Fibroblast of villous mesenchyme (primary cell): ENCODE results near the gene ZFAND3. TPM values are rescaled to one million over a fixed set of nuclear protein-coding genes. Genes with fewer than 3 reads are reported as not detected.

Experiments used
- DNase-seq: peaks from one replicate; pipeline ENCODE4 v3.0.0-alpha.2; 2010; ENCODE audit warnings: low read depth
- H3K4me3 ChIP-seq: 2 replicates; pipeline ENCODE4 v1.5.1; 2011; ENCODE audit warnings: low read depth, mild to moderate bottlenecking, low read length
- total RNA-seq: library from RNA; depleted of rRNA; stranded (reverse); fragments of >200 nt; gene quantifications from 2 replicates; pipeline ENCODE4 v1.2.3, GENCODE V29; 2012
- TF ChIP-seq, protein P1 (sequence below): IDR thresholded peaks from 2 replicates; pipeline ENCODE4 v1.5.1; 2012; ENCODE audit warnings: low read depth, mild to moderate bottlenecking, low read length; ENCODE audit not compliant: insufficient read depth

Gene ZFAND3
- total RNA-seq, 1 donor: 20.3 TPM

DNA sequence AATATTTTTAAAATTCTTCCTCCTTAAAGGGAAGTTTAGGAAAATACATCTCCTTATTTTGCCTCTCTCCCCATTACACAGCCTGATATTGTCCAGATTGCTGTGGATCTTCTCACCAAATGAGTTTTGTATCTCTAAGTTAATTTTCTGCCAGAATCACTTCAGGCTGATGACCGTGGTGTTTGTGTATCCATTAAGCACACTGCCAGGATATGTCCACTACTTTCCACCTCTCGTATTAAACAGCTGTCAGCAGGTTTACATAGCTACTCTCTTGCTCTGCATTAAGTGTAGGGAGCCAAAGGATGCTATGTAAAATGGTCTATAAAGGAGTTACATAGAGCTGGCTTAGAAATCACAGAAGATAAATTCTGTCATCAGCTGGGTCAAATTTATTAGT is 201.1 kb downstream of the ZFAND3 start:
- TF ChIP-seq, protein P1, sequence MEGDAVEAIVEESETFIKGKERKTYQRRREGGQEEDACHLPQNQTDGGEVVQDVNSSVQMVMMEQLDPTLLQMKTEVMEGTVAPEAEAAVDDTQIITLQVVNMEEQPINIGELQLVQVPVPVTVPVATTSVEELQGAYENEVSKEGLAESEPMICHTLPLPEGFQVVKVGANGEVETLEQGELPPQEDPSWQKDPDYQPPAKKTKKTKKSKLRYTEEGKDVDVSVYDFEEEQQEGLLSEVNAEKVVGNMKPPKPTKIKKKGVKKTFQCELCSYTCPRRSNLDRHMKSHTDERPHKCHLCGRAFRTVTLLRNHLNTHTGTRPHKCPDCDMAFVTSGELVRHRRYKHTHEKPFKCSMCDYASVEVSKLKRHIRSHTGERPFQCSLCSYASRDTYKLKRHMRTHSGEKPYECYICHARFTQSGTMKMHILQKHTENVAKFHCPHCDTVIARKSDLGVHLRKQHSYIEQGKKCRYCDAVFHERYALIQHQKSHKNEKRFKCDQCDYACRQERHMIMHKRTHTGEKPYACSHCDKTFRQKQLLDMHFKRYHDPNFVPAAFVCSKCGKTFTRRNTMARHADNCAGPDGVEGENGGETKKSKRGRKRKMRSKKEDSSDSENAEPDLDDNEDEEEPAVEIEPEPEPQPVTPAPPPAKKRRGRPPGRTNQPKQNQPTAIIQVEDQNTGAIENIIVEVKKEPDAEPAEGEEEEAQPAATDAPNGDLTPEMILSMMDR: no peak
- no peak overlapping the region for H3K4me3 ChIP-seq
- no peak for DNase-seq

DNA sequence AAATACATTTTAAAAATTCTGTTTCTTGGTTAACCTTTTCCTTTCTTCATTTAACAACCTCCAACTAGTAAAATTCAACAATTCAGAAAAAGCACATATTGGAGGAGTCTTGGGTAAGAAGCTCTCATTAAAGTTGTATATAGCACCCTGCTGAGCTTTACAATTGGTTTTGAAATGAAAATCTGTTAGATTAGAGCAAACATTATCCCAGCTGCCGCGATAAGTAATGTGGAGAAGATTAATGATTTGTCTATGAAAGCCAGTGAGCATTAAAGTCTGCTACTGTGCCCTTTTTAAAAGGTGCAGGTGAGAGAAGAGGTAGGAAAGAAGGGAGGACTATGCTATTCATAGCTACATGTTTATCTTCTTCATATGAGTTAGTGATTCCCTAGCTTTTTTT is 201.5 kb downstream of the ZFAND3 start:
- TF ChIP-seq, protein P1: no peak
- no peak for DNase-seq
- H3K4me3 ChIP-seq: no peak overlapping the region

DNA sequence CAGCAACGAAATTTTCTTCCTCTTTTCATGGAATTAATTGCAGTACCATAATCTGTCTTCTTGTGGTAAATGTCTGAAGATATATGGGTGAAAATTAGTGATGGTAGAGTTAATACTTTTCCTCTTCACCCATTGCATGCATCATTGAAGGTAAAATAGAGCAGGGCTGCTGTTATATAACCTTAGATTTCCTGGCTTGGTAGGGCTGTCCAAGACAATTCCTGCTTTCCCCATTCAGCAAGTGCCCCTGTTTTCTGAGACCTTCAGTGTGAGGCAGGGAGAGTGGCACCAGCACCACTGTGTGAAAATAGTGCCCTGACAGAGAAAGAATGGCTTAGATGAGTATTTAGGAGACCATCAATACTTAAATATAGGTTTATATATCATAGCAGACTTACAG is 202.0 kb downstream of the ZFAND3 start:
- TF ChIP-seq, protein P1: no peak
- H3K4me3 ChIP-seq: no peak overlapping the region
- DNase-seq: no peak

DNA sequence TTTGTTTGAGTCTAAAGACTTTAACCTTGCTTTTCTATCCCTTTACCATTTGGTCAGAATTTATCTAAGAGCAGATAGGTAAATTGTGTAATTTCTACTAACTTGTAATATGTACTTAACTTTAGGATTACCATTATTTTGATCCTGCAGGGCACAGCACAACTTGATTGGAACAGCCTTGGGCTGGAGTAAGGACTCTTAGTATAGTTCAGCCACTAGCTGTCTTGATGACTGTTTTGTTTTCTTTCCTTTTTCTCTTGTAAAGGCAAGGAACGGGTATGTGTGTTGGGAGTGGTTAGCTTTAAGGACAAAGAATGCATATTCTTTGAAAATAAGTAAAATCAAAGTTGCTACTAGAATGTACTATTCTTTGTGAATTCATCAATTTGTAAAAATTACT is 203.2 kb downstream of the ZFAND3 start:
- H3K4me3 ChIP-seq: no peak overlapping the region
- TF ChIP-seq, protein P1: no peak
- no peak for DNase-seq

DNA sequence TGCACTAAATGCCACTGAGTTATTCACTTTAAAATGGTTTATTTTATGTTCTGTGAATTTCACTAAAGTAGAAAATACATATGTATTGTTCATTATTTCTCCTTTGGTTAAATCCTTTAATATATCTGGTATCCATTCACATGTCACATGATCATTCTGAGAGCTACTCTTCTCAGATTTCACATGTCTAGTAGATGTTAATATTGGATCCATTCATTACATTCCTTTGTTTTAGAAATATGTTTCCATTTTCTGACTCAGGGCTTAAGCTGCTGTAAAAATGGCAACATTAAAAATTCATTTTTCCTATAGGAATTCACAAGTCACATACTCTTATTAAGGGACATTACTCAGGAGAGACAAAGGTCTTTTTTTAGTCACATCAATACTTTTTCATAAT is 205.4 kb downstream of the ZFAND3 start:
- TF ChIP-seq, protein P1: no peak
- DNase-seq: no peak
- no peak overlapping the region for H3K4me3 ChIP-seq

DNA sequence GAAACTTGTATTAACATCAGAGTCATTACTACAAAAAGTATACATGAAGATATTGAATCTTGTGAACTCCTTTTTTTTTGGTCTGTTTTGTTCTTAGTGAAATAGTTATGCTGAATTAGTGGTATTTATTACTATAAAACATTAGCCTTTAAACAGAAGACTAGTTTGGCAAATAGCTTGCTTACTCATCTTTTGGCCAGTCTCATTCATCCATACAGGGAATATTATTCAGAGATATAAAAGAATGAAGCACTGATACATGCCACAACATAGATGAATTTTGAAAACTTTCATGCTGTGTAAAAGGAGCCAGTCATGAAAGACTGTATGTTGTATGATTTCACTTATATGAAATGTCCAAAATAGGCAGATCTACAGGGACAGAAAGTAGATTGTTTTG is 205.9 kb downstream of the ZFAND3 start:
- DNase-seq: no peak
- TF ChIP-seq, protein P1: no peak
- H3K4me3 ChIP-seq: no peak overlapping the region

DNA sequence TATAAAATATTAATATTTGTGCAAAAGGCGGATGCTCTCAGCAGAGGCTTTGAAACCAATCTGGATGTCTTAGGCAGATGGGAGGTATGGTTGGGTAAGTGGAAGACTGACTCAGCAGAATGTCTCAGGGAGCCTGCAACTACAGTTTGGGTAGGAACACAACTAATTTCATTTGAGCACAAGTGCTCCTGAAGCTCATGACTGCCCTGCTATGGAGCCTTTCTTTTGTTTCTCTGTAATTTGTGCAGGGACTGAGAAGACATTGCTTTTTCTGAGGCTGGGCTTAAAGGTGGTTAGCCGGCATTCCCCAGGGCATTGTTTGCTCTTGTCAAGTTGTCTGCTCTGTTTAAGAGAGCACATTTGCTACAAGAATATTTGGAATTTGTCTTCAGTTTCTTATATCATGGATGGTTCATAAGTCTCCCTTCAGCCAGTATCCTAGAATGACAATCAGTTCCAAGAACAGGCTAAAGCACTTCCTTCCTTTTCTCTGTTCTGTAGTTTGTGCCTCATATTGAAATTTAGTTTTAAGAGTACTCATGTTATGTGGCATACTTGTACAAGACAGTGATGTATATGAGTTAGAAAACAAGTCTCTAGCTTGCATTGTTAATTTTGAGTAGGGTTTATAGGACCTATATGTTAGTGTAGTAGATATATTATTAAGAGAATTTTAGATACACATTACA is 208.3 kb downstream of the ZFAND3 start:
- peak; percentile 22 for DNase-seq
- TF ChIP-seq, protein P1: no peak

More for the DNA sequence above, 208.3 kb downstream of the ZFAND3 start:
- no peak overlapping the region for H3K4me3 ChIP-seq
